Mesenteric fat pad (tissue), 1 donor: ENCODE measurements around the gene BHMT2. TPM values are rescaled to one million over a fixed set of nuclear protein-coding genes. Genes with fewer than 3 reads are reported as not detected.

Experiments
- DNase-seq: peaks from one replicate; pipeline ENCODE4 v3.0.0-alpha.2; 2020; ENCODE audit warnings: low spot score
- long read RNA-seq: library from polyadenylated mRNA; unstranded; transcript quantifications from one replicate; pipeline ENCODE4 v2.0.0, GENCODE V29; 2020
- total RNA-seq: library from RNA; stranded (reverse); fragmentation: NEBNext Ultra II Directional; extraction: Animal tissue kit (Norgen Biotek cat#: 25700); gene quantifications from one replicate; pipeline ENCODE4 v1.2.1, GENCODE V29; 2021
- donor health status: DM: yes; HTN: yes; CAD: no.

BHMT2 gene, protein sequence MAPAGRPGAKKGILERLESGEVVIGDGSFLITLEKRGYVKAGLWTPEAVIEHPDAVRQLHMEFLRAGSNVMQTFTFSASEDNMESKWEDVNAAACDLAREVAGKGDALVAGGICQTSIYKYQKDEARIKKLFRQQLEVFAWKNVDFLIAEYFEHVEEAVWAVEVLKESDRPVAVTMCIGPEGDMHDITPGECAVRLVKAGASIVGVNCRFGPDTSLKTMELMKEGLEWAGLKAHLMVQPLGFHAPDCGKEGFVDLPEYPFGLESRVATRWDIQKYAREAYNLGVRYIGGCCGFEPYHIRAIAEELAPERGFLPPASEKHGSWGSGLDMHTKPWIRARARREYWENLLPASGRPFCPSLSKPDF
- total RNA-seq: 60.6 TPM
- long read RNA-seq, transcript BHMT2-201 (8 exons, 2,050 nt): major isoform, 162 of 201 reads
- long read RNA-seq, partial matches to known transcripts: 17 of 201 reads
- long read RNA-seq, other reads (novel, unspliced or antisense): 21 of 201 reads

DNA sequence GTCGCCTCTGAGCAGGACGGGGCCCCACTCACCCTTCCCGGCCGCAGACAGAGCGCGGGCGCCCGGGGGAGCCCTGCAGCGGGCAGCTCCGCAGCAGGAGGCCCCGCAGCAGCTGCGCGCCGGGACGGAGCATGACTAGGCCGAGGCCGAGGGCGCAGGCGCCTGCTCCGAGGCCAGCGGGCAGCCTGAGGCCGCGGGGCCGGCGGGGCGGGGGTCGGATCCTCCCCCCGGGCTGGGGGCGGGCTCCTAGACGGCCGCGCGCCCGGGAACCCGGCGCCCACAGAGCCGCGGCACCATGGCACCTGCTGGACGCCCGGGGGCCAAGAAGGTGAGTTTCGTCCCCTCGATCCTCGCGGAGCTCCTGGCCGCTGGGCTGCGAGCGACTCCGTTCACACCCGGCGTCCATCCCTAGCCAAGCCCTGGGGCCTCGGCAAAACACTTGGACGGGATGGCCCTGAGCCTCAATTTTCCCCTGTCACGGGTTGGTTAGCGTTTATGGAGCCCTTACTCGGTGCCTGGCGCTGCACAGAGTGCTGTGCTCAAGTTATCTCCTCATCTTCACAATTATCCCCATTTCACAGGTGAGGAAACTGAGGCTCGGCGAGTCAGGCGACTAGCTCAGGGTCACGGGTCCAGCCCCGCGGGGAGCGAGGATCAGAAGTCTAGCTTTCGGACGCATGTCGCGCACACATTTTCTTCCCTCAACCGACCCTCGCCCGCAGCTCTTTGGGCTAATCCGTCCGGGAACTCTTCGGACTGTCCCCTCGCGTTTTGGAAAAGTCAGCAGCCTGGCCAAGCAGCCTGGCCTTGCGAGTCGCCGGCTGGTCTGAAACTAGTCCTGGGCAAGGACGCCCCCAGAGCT lies at the start of gene BHMT2, which contains the start of gene DMGDH:
Gene BHMT2, plus strand, starts transcription at position 280 of the 862 bp plus-strand sequence. Its CDS starts 16 bp downstream, at position 296.
Gene DMGDH, minus strand, starts transcription at position 187 of the 862 bp plus-strand sequence. Its CDS starts 54 bp downstream, at position 133.
- no peak for DNase-seq

DNA sequence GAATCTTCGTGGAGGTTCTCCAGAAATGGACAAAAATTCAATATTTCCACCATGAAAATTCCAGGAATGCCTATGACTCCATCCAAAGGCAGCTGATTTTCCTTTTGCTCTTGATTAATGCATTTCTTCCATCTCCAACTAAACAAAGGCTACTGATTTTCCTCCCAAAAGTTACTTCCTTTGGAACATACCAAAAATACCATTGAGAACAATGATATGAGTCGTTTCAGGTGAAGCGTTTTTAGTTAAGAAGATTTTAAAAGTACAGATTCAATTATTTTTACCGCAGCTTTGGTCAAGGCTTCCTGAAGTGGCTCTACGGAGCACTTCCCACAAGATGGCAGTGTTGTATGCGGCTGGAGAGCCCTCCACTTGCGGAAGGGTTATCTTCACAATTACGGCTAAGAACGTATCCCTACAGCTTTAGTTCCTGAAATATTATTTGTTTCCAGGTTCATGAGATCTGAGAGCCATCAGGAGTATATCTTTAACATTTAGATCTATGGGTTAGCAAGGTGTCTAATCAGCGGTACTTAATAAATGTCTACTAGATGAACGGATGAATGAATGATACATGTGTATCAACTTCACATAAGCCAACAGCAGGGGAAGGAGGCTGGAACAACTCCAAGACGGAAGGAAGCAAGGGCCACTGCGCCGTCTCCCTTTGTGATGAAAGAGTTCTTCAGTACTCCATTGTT lies 48.6 kb upstream of the BHMT2 start:
- DNase-seq: no peak

DNA sequence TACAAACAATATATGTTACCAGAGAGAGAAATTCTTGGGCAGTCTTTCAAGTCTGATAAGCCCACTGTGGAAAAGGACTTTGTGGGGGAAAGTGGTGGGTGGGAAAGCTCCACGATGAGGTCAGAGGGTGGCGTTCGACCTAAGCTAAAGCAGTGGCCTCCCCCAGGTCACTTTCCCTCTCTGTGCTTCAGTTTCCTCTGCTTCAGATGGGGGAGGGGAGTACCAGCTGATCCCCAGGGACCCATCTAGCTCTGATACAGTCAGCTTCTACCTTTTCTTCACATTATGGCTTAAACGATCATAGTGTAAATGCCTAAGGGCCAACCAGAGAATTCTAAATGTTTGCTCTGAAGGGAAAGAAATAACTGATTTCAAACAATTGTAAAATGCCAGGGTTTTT lies 47.8 kb upstream of the BHMT2 start:
- DNase-seq: no peak

DNA sequence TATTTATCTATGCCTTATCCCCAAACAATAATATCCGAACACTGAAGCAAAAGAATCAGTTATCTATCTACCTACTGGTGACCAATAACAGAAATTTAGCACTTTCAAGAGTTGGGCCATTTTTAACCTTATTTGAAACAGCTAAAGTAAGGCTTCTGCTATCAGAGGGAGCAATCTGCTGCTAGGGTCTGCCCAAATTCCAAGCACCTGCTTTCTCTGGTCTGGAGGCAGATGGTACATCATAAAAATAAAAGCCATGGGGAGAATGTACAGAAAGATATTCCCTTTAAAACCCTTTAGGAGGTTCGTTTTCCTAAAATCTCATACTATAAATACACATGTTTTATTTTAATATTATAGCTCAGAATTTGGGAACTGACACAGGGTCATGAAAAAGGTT lies 46.8 kb upstream of the BHMT2 start:
- no peak for DNase-seq

DNA sequence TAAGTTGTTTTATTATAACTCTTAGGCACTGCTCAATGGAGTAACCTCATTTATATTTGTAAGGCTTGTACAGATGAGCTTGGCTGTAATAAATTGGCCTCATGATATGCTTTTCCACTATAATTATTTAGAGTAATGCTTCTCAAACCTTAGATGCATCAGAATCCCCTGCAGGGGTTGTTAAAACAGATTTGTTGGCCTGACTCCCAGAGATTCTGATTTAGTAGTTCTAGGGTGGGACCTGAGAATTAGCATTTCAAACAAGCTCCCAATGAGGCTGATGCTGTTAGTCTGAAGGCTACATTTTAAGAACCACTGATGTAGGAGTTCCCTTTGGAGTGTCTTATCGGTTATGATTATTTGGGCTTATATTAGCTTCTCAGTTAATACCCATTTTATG lies 46.2 kb upstream of the BHMT2 start:
- no peak for DNase-seq

DNA sequence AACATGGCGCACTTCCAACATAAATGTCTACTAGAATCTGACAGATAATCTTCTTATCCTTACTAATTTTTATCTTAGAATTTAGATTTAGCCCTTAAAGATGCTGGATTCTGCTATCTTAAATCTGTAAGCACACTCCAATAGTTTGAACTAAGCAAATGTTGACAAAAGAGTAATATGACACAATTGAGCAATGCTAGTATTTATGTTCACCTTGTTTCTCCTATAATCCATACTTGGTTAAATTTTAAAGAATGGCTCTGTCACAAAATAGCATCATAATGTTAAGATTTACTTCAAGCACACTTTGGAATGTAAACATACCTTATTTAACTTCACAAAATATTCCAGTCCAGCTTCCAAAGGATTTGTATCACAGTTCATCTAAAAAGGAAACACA lies 45.6 kb upstream of the BHMT2 start:
- DNase-seq: no peak

DNA sequence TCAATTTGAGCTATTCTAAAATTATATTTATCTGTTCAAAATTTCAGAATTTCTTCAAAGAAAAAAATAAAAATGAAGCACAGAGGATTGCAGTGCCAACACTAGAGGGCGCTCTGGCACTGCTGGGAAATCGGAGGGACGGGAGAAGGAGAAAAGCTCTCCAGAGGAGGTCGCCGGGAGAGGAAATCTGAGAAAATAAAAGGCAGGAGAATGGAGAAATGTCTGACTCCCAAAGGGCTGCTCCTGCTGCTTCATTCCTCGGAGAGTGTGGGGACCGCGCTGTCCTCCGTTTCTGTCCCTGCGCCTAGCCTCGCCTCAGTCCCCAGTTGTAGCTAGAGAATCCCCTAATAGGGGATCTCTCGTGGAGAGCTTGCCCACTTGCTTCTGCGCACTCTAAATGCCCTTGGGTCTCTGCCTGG lies 44.5 kb upstream of the BHMT2 start:
- no peak for DNase-seq

DNA sequence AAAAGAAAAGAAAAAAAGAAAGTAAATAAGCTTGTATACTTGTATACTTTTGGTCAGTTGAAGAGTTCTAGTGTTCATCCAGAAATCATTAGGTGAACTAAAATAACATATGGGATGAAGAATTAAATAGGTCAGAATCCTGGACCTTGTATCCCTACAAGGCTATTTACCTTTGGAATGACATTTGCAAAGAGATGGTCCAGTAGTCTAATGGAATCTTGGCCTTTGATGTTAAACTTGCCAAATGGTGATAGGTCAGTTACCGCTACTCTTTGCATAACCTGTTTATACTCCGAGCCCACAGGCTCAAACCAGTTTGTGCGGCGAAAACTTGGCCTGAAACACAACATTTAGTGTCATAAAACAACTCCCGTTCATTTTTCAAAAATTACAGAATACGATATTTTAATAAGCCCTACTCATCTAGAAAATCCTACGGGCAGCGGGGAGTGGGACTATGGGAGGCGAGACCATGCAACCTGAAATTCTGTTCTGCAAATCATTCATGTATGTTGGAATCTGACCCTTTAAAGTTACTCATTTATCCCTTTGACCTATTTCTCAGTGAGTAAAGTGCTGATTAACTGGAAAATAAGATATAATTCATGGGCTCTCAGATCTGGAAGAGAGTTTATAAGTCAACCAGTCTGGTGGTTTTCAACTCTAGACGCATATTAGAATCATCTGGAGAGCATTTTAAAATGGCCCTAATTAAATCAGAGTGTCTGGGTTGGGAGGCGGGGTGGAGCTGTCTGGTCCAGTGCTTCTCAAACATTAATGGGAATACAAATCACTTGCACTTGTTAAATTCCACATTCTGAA lies 38.7 kb upstream of the BHMT2 start:
- no peak for DNase-seq

DNA sequence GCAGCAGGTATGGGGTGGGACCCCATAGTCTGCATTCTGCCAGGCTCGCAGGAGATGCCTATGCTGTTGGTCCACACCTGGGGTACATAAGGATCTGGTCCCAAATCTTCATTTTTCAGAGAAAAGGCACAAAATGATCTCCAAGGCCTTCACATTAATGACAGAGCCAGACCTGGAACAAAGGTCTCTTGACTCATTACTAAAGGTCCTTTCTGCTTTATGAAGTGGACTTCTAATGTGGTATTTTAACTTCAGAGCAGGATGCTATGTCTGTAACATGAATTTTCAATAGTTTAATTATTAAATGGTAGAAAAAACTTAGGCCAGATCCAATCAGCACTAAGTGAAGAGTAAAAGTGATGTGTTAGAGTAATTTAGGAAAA lies 38.1 kb upstream of the BHMT2 start:
- DNase-seq: no peak

DNA sequence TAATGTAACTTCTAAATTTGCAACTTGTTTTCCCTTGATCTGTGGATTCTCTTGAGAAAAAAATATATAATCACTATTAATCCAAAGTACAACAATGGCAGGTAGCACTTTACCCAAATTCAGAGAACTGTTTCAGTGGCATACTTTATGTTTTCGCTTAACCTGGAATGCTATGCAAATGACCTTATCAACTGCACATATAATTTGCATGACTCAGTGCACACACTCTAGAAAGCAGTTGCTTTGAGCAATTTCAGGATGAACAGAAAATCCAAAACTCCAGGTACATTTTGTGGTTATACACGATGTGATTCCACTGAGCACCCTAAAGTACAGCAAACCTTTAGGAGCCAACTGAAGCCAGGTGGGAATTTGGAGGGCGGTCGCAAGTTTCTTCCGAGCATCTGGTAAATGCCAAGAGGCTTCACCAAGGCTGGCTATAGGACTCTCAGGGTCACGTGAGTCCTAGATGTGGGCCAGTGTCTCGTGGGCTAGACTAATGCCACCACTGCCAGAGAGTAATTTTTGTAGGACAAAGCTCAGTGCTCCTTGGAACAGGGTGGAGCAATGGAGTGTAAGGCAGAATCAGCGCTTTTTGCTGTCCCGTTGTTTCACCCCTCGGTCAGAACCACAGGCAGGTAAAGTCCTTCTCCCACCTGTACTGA lies 37.4 kb upstream of the BHMT2 start:
- no peak for DNase-seq

DNA sequence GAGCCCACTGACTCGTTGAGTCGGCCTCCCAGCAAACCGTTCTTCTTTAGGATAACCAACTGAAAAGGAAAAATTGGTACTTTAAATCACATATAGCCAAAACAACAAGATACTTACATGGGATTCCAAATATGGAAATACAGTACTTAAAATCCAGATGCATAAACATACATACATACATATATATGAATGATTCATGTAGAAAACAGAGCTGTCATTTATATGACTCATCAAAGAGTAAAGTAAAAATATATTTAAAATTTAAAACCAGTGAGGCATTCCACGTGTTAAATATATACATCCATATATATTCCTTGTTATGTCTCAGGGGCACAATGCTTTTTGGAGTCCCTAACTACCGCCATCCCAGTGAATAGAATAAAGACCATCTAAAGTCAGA lies 36.8 kb upstream of the BHMT2 start:
- no peak for DNase-seq

DNA sequence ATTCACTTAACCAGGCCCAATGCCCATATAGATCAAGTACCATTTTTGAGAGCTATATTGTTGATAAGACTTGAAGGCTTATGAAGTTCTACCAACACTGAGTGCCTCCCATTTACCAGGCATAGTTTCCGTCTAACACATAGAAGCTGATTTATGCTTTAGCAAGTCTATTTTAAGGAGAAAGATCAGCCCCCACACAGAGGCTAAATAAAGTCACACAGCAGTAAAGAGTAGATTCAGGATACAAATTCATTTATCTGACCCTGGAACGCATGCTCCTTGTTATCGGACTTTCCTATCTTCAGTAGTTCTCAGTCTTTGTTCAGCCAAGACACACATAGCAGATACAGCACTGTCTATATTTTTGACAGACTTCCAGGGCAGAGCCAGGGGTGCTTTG lies 34.3 kb upstream of the BHMT2 start:
- DNase-seq: no peak

DNA sequence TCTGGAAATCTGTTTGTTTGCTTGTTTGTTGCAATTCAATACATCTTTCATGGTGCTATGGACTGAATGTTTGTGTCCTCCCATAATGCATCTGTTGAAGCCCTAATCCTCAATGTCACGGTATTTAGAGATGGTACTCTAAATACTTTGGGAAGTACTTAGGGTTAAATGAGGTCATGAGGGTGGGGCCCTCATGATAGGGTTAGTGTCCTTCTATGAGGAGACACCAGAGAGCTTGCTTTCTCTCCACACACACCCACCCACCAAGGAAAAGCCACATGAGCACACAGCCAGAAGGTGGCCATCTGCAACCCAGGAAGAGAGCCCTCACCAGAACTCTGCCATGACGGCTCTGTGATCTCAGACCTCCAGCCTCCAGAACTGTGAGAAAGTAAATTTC lies 32.8 kb upstream of the BHMT2 start:
- DNase-seq: no peak

DNA sequence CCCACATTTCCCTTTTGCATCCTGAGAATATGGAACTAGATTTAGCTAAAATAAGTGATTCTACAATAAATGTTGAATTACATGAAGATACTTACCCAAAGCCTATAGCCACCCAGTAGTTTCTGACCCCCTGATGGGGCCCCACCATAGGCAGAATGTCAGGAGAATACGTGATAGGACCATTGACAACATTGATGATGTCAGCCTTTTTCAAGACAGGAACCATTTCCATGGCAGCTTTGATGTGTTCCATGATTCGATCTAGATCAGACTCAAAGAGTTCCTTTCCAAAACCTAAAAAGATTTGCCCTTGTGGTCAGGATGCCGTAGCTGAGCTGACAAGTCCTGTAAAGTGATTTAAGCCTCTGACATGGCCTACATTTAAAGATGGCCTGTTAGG lies 27.4 kb upstream of the BHMT2 start:
- DNase-seq: no peak

DNA sequence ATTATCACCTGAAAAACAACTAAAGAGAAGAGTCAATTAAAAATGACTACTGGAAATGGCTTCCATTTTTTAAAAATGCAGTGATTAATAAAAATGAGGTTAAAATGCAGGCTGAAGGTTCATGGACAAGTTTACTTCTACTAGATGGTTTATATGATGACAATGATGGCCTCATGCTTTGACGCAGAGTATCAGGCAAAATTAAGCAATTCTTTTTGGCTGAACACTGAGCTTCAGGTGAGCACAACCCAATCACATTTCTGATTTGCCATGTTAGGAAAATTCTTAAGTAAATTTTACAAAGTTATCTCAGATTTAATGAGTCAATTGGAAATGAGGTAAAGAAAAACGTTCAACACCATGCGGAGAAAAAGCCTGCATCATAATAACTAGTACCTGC lies 22.4 kb upstream of the BHMT2 start:
- no peak for DNase-seq

DNA sequence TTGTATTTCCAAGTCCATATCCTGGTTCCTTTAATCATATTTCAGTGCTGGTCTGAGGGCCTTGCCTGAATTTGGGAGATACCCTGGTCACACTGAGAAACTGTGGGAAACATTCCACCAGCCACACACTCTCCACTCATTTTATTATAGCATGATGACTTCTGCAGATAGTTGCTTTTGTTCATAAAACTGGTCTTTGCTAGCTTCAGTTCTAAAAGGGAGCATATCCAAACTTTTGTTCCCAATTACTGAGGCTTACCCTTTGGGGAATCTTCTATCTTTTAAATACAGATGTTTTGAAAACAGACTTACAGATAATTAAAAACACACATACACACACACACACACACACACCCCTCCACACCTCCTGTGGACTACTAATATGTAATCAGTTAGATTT lies 21.1 kb upstream of the BHMT2 start:
- no peak for DNase-seq

DNA sequence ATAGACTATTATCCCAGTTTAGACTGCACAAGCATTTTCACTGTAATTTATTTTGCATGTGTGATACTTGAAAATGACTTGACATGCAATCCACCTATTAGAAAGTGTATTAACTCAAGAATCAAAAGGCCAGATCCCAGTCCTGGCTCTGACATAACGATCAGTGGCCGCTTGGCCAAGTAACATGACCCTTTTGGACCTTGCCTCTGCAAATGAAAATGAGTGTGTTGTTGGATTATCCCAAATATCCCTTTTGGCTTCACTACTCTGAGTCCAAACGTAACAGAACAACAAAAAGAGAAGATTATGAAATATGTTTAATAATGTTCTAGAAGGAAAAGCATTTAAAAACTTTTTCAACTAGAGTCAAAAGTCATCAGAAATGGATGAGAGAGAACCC lies 19.1 kb upstream of the BHMT2 start:
- DNase-seq: no peak

DNA sequence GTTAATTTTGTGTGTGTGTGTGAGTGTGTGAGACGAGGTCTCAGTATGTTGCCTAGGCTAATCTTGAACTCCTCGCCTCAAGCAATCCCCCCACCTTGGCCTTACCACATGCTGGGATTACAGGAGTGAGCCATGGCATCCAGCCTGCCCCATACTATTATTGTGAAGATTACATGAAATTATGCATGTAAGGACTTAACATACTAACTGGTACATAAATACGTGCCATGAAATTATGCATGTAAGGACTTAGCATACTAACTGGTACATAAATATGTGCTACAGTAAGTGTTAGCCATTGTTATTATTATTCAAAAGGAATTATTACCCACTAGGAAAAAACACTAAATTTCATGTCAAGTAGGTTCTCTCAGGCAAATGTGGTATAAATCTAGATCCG lies 16.2 kb upstream of the BHMT2 start:
- no peak for DNase-seq

DNA sequence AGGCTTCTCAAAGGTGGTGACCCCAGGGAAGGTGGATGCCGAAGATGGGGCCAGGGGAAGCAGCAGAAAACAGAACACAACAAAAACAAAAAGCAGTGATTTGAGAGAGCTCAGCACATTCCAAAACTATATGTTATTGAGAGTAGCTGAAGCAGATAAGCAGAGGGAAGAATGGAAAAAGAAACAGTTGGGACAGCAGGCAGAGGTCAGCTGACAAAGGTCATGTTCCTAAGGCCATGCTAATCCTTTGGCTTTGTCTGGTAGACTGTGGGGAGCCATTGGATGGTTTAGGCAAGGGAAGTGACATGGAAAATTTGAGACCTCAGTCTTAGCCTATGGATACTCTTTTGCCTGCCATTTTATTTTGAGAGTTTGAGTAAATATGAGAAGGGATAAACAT lies 14.6 kb upstream of the BHMT2 start:
- no peak for DNase-seq

DNA sequence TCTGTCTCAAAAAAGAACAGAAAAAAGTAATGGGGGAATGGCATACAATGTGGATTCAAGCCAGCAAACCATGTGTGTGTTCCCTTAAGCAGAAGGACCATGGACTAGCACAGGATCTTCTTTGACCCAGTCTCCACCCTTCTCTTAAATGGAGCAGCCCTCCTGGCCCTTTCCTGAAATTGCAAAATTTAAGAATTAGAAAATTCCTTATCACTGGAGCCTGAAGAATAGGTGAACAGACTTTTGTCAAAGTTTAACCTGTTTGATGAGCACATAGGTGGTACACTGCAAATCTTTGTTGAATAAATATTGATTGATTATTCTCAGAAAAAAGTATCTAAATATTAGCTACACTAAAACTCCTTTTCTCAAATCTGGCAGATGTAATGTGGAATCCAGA lies 12.7 kb upstream of the BHMT2 start:
- no peak for DNase-seq
